Measurements from ENCODE around the gene FRG1. TPM values are rescaled to one million over a fixed set of nuclear protein-coding genes. Genes with fewer than 3 reads are reported as not detected.
"Not testable (repeated sequence)": the region's sequence is repeated elsewhere in the genome, so short reads cannot be mapped to it uniquely, and the experiment has no call there.

Gene FRG1
- total and polyA plus RNA-seq, 2 of the 8 experiments (the other 6 are each of a cell fraction or from before 2014, with no cell fraction given) = 6.2 to 31.8 TPM

- H4K5ac ChIP-seq (ENCODE audit: insufficient read length, low read depth, low read length); H3K4me2 ChIP-seq (ENCODE audit: insufficient read depth in 1 of 2, low read depth in 2 of 2, low read length in 2 of 2); H4K91ac ChIP-seq (replicated peaks; ENCODE audit: insufficient read length, low read length); POLR2A ChIA-PET (ENCODE audit: partially characterized antibody); H3K79me1 ChIP-seq (ENCODE audit: low read depth, low read length); H2AFZ ChIP-seq (ENCODE audit: low read length); H3K23ac ChIP-seq (ENCODE audit: insufficient read length); H3K4me3 ChIP-seq (ENCODE audit: extremely low read depth in 1 of 4, insufficient read depth in 2 of 4, low read depth in 3 of 4, low read length in 4 of 4); H4K20me1 ChIP-seq (replicated peaks in 1 of 2; ENCODE audit: control insufficient read depth in 1 of 2, insufficient read depth in 2 of 2, low read length in 2 of 2); H3K27me3 ChIP-seq (replicated peaks in 1 of 4; ENCODE audit: control insufficient read depth in 3 of 4, extremely low read depth in 1 of 4, insufficient read depth in 3 of 4, low read length in 3 of 4); H3K23me2 ChIP-seq (ENCODE audit: low read depth, low read length); H2BK120ac ChIP-seq (replicated peaks; ENCODE audit: low read depth, low read length); H3K4ac ChIP-seq (replicated peaks; ENCODE audit: insufficient read length, low read depth, low read length); FAIRE-seq; H3K79me2 ChIP-seq (ENCODE audit: control insufficient read depth in 1 of 2, insufficient read depth in 2 of 2, low read length in 2 of 2); H3K18ac ChIP-seq (ENCODE audit: extremely low read depth, low read length); H3K36me3 ChIP-seq (ENCODE audit: control insufficient read depth in 2 of 4, insufficient read depth in 4 of 4, low read length in 3 of 4); H2BK12ac ChIP-seq (ENCODE audit: low read depth, low read length); H2BK5ac ChIP-seq (ENCODE audit: low read depth, low read length); H3K27ac ChIP-seq (ENCODE audit: low read depth, low read length); H3K9ac ChIP-seq (replicated peaks in 1 of 4; ENCODE audit: extremely low read depth in 1 of 4, low read depth in 3 of 4, low read length in 3 of 4); H3K9me3 ChIP-seq (ENCODE audit: insufficient read depth in 2 of 2, low read depth in 1 of 2, low read length in 1 of 2); H2AK5ac ChIP-seq (ENCODE audit: low read depth, low read length); H2BK15ac ChIP-seq (ENCODE audit: low read length); H3K56ac ChIP-seq (replicated peaks; ENCODE audit: insufficient read length, low read depth, low read length); H2BK20ac ChIP-seq (ENCODE audit: low read length); H3K4me1 ChIP-seq (replicated peaks in 1 of 4; ENCODE audit: control insufficient read depth in 3 of 4, insufficient read depth in 4 of 4, low read length in 3 of 4); H3K14ac ChIP-seq (ENCODE audit: insufficient read length); H4K8ac ChIP-seq (ENCODE audit: extremely low read depth, insufficient read depth, low read length): not testable (repeated sequence)
- WGBS, 2 experiments (ENCODE audit: extremely low coverage in 1 of 2, insufficient coverage in 1 of 2, insufficient read length in 1 of 2, insufficient replicate concordance in 2 of 2, low coverage in 1 of 2, low lambda C conversion rate in 2 of 2, missing lambda C conversion rate in 1 of 2) = 57% methylated on average over 6 of the region's 6 CpGs; no CpG with 5 or more reads in 1 of the 2 experiments
- CTCF ChIA-PET (ENCODE audit: partially characterized antibody) = interaction anchor here (0.7 to 2.9 kb wide), 11 partner anchors 18 to 1247 kb away, joined by 3 to 14 read pairs (median 3); no protein-coding TSS in a partner anchor
- peak; percentile 73 for TF ChIP-seq RAD21 (IDR thresholded peaks at IDR 0.05 in 1 of 2, conservative IDR thresholded peaks at IDR 0.05 in 1 of 2; ENCODE audit: low read depth in 2 of 2, low read length in 2 of 2)
- TF ChIP-seq, protein P1, sequence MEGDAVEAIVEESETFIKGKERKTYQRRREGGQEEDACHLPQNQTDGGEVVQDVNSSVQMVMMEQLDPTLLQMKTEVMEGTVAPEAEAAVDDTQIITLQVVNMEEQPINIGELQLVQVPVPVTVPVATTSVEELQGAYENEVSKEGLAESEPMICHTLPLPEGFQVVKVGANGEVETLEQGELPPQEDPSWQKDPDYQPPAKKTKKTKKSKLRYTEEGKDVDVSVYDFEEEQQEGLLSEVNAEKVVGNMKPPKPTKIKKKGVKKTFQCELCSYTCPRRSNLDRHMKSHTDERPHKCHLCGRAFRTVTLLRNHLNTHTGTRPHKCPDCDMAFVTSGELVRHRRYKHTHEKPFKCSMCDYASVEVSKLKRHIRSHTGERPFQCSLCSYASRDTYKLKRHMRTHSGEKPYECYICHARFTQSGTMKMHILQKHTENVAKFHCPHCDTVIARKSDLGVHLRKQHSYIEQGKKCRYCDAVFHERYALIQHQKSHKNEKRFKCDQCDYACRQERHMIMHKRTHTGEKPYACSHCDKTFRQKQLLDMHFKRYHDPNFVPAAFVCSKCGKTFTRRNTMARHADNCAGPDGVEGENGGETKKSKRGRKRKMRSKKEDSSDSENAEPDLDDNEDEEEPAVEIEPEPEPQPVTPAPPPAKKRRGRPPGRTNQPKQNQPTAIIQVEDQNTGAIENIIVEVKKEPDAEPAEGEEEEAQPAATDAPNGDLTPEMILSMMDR (IDR thresholded peaks at IDR 0.05; ENCODE audit: control extremely low read depth in 1 of 3, insufficient read depth in 1 of 3, low read depth in 1 of 3, low read length in 3 of 3) = peak in 2 of 3 experiments; percentile 50 to 89; a peak in 3 of 4 replicates
- peak in 1 of 2 experiments; percentile 54 for DNase-seq (ENCODE audit: low read depth in 1 of 2, low spot score in 2 of 2)
These were observed 36.1 kb upstream of the FRG1 start for GRCh38 chr4:189904420-189905027.
